HepG2 (cell line): ENCODE results near the gene RDM1. TPM values are rescaled to one million over a fixed set of nuclear protein-coding genes. Genes with fewer than 3 reads are reported as not detected.

ENCODE experiments used
- AGO2 ChIP-seq: fragments of 200-400 bp; formaldehyde crosslinking; optimal IDR thresholded peaks from 2 replicates; pipeline ENCODE3; 2017; ENCODE audit warnings: mild to moderate bottlenecking, low read depth, low read length, moderate library complexity
- DNMT1 ChIP-seq: sonication (generic); formaldehyde crosslinking; IDR thresholded peaks from 2 replicates; pipeline ENCODE4 v1.5.1; 2020; ENCODE audit warnings: mild to moderate bottlenecking, missing genetic modification reagents
- MYC ChIP-seq: sonication (generic); formaldehyde crosslinking; IDR thresholded peaks from 2 replicates; pipeline ENCODE4 v1.9.0; 2021; ENCODE audit warnings: missing genetic modification reagents, borderline replicate concordance
- NRL ChIP-seq: sonication (generic); formaldehyde crosslinking; IDR thresholded peaks from 2 replicates; pipeline ENCODE4 v1.5.0; 2020; ENCODE audit warnings: missing genetic modification reagents, mild to moderate bottlenecking, moderate library complexity, borderline replicate concordance
- SIN3A ChIP-seq: IDR thresholded peaks from 2 replicates; pipeline ENCODE4 v1.6.1; 2011; ENCODE audit warnings: low read depth, mild to moderate bottlenecking, control low read depth, low read length, borderline replicate concordance
- ZFP36L1 ChIP-seq: sonication (generic); formaldehyde crosslinking; IDR thresholded peaks from 2 replicates; pipeline ENCODE4 v1.8.0; 2022; ENCODE audit warnings: mild to moderate bottlenecking, missing genetic modification reagents, moderate library complexity
- ZFP90 ChIP-seq: sonication (generic); formaldehyde crosslinking; IDR thresholded peaks from 2 replicates; pipeline ENCODE4 v1.8.0; 2022; ENCODE audit warnings: missing genetic modification reagents, mild to moderate bottlenecking, inconsistent platforms, borderline replicate concordance
- ZNF256 ChIP-seq: sonication (generic); formaldehyde crosslinking; conservative IDR thresholded peaks from 2 replicates; pipeline ENCODE4 v1.4.0; 2020; ENCODE audit warnings: missing genetic modification reagents
- ZNF350 ChIP-seq: sonication (generic); formaldehyde crosslinking; IDR thresholded peaks from 2 replicates; pipeline ENCODE4 v1.4.0; 2020; ENCODE audit warnings: mild to moderate bottlenecking, low read depth, missing genetic modification reagents, borderline replicate concordance
- ZNF510 ChIP-seq: sonication (generic); formaldehyde crosslinking; IDR thresholded peaks from 2 replicates; pipeline ENCODE4 v1.4.0; 2020; ENCODE audit warnings: low read depth, mild to moderate bottlenecking, missing genetic modification reagents
- polyA plus RNA-seq, 8 experiments: library from polyadenylated mRNA; depleted of rRNA in 3 of 8; stranded (reverse) in 7 of 8; unstranded in 1 of 8; fragments of >200 nt; fragmentation: Illumina TruSeq in 4 of 8; extraction: Trizol in 4 of 8; gene quantifications; 2 replicates each; pipeline versions ENCODE4 v1.2.1 to v1.2.3, GENCODE V29; 2011 to 2016; ENCODE audit warnings: low read depth in 4 of 8, missing spikeins in 1 of 8, mixed read lengths in 1 of 8; ENCODE audit not compliant: insufficient read depth in 1 of 8
- total RNA-seq, 5 experiments: library from RNA; depleted of rRNA; stranded (reverse); fragments of >200 nt; fragmentation: Illumina TruSeq; extraction: Trizol; gene quantifications; 2 replicates each; pipeline ENCODE4 v1.2.3, GENCODE V29; 2016; ENCODE audit warnings: low read depth in 1 of 5
- TF ChIP-seq, protein P1 (sequence below): sonication (generic); formaldehyde crosslinking; IDR thresholded peaks from 2 replicates; pipeline ENCODE4 v1.5.1; 2020; ENCODE audit warnings: mild to moderate bottlenecking, missing genetic modification reagents, moderate library complexity
- TF ChIP-seq, protein P2 (sequence below): sonication (generic); formaldehyde crosslinking; IDR thresholded peaks from 2 replicates; pipeline ENCODE4 v1.5.0; 2020; ENCODE audit warnings: missing genetic modification reagents
- TF ChIP-seq, protein P3 (sequence below): sonication (generic); formaldehyde crosslinking; IDR thresholded peaks from 2 replicates; pipeline ENCODE4 v1.5.1; 2020; ENCODE audit warnings: mild to moderate bottlenecking, missing genetic modification reagents, borderline replicate concordance

Gene RDM1
- total and polyA plus RNA-seq, 2 of the 13 experiments (the other 11 are each of a cell fraction or from before 2014, with no cell fraction given): 0.28 to 0.40 TPM

DNA sequence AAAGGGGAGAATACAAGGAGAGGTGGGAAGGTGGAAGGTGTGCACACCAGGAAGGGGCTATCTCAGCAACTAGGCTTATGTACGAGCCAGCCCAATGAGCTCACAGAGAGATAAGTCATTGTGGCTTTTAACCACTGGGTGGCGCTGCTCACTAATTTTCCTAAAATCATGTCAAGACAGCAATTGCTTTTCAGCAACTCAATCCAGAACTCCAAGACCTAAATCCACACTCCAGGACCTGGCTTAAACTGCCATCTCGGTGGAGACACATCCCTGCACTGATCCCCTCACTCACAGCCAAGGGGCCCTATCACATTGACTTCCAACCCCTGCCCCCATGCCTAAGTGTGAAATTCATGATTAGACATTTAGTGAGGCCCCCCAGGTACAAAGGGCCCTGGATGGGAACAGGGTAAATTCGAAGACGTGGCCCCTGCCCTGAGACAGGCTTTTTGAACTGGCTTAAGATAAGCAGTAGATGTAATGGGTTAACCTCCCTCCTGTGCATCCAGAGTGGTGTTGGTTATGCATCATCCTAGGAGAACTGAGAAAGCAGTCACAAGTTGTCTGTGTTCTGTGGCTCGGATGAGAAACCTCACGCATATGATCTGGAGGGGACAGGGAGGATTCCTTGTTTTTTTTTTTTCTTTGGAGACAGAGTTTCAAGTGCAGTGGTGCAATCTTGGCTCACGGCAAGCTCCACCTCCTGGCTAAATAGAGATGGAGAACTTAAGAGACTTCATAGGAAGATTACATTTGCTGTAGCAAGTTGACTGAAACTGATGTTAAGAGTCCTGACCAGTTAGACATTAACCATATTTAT is 39.2 kb upstream of the RDM1 start (continued):
- TF ChIP-seq NRL (CRISPR knock-in tag) (no peak), ZNF350 (CRISPR knock-in tag) (no peak), ZFP36L1 (no peak), DNMT1 (no peak), AGO2 (no peak), MYC (CRISPR knock-in tag) (no peak), SIN3A (no peak), ZNF256 (CRISPR knock-in tag) (no peak), ZNF510 (no peak), ZFP90 (CRISPR knock-in tag) (no peak)
- TF ChIP-seq, protein P1, sequence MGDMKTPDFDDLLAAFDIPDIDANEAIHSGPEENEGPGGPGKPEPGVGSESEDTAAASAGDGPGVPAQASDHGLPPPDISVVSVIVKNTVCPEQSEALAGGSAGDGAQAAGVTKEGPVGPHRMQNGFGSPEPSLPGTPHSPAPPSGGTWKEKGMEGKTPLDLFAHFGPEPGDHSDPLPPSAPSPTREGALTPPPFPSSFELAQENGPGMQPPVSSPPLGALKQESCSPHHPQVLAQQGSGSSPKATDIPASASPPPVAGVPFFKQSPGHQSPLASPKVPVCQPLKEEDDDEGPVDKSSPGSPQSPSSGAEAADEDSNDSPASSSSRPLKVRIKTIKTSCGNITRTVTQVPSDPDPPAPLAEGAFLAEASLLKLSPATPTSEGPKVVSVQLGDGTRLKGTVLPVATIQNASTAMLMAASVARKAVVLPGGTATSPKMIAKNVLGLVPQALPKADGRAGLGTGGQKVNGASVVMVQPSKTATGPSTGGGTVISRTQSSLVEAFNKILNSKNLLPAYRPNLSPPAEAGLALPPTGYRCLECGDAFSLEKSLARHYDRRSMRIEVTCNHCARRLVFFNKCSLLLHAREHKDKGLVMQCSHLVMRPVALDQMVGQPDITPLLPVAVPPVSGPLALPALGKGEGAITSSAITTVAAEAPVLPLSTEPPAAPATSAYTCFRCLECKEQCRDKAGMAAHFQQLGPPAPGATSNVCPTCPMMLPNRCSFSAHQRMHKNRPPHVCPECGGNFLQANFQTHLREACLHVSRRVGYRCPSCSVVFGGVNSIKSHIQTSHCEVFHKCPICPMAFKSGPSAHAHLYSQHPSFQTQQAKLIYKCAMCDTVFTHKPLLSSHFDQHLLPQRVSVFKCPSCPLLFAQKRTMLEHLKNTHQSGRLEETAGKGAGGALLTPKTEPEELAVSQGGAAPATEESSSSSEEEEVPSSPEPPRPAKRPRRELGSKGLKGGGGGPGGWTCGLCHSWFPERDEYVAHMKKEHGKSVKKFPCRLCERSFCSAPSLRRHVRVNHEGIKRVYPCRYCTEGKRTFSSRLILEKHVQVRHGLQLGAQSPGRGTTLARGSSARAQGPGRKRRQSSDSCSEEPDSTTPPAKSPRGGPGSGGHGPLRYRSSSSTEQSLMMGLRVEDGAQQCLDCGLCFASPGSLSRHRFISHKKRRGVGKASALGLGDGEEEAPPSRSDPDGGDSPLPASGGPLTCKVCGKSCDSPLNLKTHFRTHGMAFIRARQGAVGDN (CRISPR knock-in tag): no peak
- TF ChIP-seq, protein P2, sequence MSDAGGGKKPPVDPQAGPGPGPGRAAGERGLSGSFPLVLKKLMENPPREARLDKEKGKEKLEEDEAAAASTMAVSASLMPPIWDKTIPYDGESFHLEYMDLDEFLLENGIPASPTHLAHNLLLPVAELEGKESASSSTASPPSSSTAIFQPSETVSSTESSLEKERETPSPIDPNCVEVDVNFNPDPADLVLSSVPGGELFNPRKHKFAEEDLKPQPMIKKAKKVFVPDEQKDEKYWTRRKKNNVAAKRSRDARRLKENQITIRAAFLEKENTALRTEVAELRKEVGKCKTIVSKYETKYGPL: no peak
- TF ChIP-seq, protein P3, sequence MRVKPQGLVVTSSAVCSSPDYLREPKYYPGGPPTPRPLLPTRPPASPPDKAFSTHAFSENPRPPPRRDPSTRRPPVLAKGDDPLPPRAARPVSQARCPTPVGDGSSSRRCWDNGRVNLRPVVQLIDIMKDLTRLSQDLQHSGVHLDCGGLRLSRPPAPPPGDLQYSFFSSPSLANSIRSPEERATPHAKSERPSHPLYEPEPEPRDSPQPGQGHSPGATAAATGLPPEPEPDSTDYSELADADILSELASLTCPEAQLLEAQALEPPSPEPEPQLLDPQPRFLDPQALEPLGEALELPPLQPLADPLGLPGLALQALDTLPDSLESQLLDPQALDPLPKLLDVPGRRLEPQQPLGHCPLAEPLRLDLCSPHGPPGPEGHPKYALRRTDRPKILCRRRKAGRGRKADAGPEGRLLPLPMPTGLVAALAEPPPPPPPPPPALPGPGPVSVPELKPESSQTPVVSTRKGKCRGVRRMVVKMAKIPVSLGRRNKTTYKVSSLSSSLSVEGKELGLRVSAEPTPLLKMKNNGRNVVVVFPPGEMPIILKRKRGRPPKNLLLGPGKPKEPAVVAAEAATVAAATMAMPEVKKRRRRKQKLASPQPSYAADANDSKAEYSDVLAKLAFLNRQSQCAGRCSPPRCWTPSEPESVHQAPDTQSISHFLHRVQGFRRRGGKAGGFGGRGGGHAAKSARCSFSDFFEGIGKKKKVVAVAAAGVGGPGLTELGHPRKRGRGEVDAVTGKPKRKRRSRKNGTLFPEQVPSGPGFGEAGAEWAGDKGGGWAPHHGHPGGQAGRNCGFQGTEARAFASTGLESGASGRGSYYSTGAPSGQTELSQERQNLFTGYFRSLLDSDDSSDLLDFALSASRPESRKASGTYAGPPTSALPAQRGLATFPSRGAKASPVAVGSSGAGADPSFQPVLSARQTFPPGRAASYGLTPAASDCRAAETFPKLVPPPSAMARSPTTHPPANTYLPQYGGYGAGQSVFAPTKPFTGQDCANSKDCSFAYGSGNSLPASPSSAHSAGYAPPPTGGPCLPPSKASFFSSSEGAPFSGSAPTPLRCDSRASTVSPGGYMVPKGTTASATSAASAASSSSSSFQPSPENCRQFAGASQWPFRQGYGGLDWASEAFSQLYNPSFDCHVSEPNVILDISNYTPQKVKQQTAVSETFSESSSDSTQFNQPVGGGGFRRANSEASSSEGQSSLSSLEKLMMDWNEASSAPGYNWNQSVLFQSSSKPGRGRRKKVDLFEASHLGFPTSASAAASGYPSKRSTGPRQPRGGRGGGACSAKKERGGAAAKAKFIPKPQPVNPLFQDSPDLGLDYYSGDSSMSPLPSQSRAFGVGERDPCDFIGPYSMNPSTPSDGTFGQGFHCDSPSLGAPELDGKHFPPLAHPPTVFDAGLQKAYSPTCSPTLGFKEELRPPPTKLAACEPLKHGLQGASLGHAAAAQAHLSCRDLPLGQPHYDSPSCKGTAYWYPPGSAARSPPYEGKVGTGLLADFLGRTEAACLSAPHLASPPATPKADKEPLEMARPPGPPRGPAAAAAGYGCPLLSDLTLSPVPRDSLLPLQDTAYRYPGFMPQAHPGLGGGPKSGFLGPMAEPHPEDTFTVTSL (CRISPR knock-in tag): no peak
